Ascending aorta (tissue), 2 donors: ENCODE measurements around the gene C19orf25. TPM values are rescaled to one million over a fixed set of nuclear protein-coding genes. Genes with fewer than 3 reads are reported as not detected.

Experiments
- DNase-seq, 2 donors: peaks; one replicate each; pipeline ENCODE4 v3.0.0-alpha.2; 2019; ENCODE audit warnings: low spot score in 2 of 2
- H3K27ac ChIP-seq, 2 donors: fragments of 200-600 bp; sonication (generic); one replicate each; pipeline ENCODE4 v1.5.1; 2016 to 2017; ENCODE audit warnings: mild to moderate bottlenecking in 1 of 2
- H3K27me3 ChIP-seq: fragments of 200-600 bp; sonication (generic); one replicate; pipeline ENCODE4 v1.5.1; 2017
- H3K36me3 ChIP-seq, 2 donors: fragments of 200-600 bp; sonication (generic); one replicate each; pipeline ENCODE4 v1.5.1; 2016
- H3K4me1 ChIP-seq, 2 donors: fragments of 200-600 bp; sonication (generic); one replicate each; pipeline ENCODE4 v1.5.1; 2016 to 2017; ENCODE audit warnings: mild to moderate bottlenecking in 1 of 2
- H3K4me3 ChIP-seq, 2 donors: fragments of 200-600 bp; sonication (generic); one replicate each; pipeline ENCODE4 v1.5.1; 2016 to 2017; ENCODE audit warnings: mild to moderate bottlenecking in 1 of 2
- H3K9me3 ChIP-seq, 2 donors: fragments of 200-600 bp; sonication (generic); one replicate each; pipeline ENCODE4 v1.5.1; 2016
- intact Hi-C: fragments of 100-400 bp; cut with DNase I; formaldehyde crosslinking; loops from one replicate; pipeline ENCODE4 v1.15.1; 2023
- total RNA-seq: library from RNA; depleted of rRNA; stranded (reverse); fragments of >200 nt; gene quantifications from one replicate; pipeline ENCODE4 v1.1.0, GENCODE V29; 2016
- TF ChIP-seq, protein P1 (sequence below), 3 experiments: fragments of 200-600 bp in 2 of 3; fragments of 450-650 bp in 1 of 3; sonication (generic) in 2 of 3; IDR thresholded peaks; one replicate each; pipeline ENCODE4 v1.5.1; 2016 to 2019; ENCODE audit warnings: antibody characterized with exemption in 3 of 3, mild to moderate bottlenecking in 1 of 3, moderate library complexity in 1 of 3

The C19orf25 gene
- total RNA-seq, 1 donor from 2014 or later: 32.7 TPM

DNA sequence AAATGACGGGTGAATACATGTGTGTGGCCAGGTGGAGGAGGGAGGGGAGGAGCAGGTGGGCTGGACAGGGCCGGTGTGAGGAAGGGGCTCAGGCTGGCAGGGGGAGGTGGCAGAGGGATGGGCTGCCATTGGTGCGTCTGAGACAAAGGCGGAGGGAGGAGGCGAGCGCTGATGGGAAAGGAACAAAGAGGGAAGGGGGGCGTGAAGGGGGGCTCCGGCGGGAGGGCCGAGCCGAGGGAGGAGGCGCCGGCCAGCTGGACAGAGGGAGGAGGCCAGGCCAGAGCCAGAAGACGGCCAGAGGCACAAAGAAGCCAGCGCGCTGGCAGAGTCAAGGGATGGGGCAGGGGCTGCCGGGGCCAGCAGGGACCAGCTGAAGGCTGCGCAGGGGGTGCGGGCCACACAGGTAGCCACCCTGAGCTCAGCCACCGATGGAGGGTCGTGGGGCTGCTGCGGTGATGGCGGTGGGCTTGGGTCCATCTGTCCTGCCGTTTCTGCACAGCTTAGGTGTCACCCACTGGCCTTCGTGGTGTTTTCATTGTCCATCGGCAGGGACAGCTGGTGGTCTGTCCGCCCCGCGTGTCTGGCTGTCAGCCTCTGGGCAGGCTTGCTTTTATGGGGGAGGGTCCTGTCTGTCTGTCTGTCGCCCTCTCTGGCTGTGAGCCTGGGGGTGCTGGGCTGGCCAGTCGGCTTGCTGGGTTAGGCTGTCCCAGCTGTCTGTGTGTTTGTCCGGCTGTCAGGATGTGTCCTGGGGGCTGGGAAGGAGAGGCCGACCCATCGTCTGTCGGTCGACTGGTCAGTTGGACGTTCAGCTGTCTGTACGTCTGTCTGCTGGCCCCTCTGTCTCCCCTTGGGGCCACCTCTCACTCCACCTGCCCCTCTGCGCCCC lies 26.9 kb downstream of the C19orf25 start:
- TF ChIP-seq, protein P1, sequence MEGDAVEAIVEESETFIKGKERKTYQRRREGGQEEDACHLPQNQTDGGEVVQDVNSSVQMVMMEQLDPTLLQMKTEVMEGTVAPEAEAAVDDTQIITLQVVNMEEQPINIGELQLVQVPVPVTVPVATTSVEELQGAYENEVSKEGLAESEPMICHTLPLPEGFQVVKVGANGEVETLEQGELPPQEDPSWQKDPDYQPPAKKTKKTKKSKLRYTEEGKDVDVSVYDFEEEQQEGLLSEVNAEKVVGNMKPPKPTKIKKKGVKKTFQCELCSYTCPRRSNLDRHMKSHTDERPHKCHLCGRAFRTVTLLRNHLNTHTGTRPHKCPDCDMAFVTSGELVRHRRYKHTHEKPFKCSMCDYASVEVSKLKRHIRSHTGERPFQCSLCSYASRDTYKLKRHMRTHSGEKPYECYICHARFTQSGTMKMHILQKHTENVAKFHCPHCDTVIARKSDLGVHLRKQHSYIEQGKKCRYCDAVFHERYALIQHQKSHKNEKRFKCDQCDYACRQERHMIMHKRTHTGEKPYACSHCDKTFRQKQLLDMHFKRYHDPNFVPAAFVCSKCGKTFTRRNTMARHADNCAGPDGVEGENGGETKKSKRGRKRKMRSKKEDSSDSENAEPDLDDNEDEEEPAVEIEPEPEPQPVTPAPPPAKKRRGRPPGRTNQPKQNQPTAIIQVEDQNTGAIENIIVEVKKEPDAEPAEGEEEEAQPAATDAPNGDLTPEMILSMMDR (IDR thresholded peaks at IDR 0.05): no peak
- H3K4me3 ChIP-seq: no peak overlapping the region
- peaks cover 50% of the 10 kb centered on the region for H3K27me3 ChIP-seq
- no peaks in the 10 kb centered on the region for H3K36me3 ChIP-seq
- no peak for DNase-seq
- no peaks in the 10 kb centered on the region for H3K9me3 ChIP-seq
- H3K4me1 ChIP-seq: peaks cover 11 to 14% of the 10 kb centered on the region in 2 donors
- H3K27ac ChIP-seq: no peak overlapping the region
- intact Hi-C loops: no loop called here

GRCh38 chr19:1450735-1451731 lies 28.0 kb downstream of the C19orf25 start:
- no peaks in the 10 kb centered on the region for H3K36me3 ChIP-seq
- no peak overlapping the region for H3K4me3 ChIP-seq
- DNase-seq: no peak
- intact Hi-C loops: no loop called here
- no peak overlapping the region for H3K27ac ChIP-seq
- peaks cover 17 to 18% of the 10 kb centered on the region in 2 donors for H3K4me1 ChIP-seq
- H3K27me3 ChIP-seq: peaks cover 50% of the 10 kb centered on the region
- TF ChIP-seq, protein P1 (IDR thresholded peaks at IDR 0.05): no peak
- no peaks in the 10 kb centered on the region for H3K9me3 ChIP-seq

- DNase-seq: no peak
- peaks cover 48% of the 10 kb centered on the region for H3K27me3 ChIP-seq
- intact Hi-C loops: no loop called here
- H3K9me3 ChIP-seq: no peaks in the 10 kb centered on the region
- TF ChIP-seq, protein P1 (IDR thresholded peaks at IDR 0.05): no peak
- no peak within 1 kb of the TSS for H3K27ac ChIP-seq
- H3K4me1 ChIP-seq: peaks cover 22 to 28% of the 10 kb centered on the region in 2 donors
- no peak within 1 kb of the TSS for H3K4me3 ChIP-seq
- no peaks in the 10 kb centered on the region for H3K36me3 ChIP-seq
Measured at GRCh38 chr19:1449467-1450442, 29.3 kb downstream of the C19orf25 start, which contains the start of gene APC2. Gene APC2 (plus strand): TSS chr19:1450121. CDS start chr19:1453002, 2,881 bp downstream.

- H3K27me3 ChIP-seq: peaks cover 48% of the 10 kb centered on the region
- intact Hi-C loops: no loop called here
- no peak for DNase-seq
- no peaks in the 10 kb centered on the region for H3K9me3 ChIP-seq
- TF ChIP-seq, protein P1 (IDR thresholded peaks at IDR 0.05): no peak
- no peak overlapping the region for H3K27ac ChIP-seq
- no peak overlapping the region for H3K4me3 ChIP-seq
- peaks cover 15 to 18% of the 10 kb centered on the region in 2 donors for H3K4me1 ChIP-seq
- H3K36me3 ChIP-seq: no peaks in the 10 kb centered on the region
Measured at GRCh38 chr19:1447944-1448343, 31.1 kb downstream of the C19orf25 start.
